CD4-positive, alpha-beta T cell treated with Interleukin-17A for 4 hours (primary cell): Measurements from ENCODE around the gene KCNQ2.

ENCODE experiments used
- DNase-seq: peaks from one replicate; pipeline ENCODE4 v3.0.0-alpha.2; 2020; ENCODE audit warnings: mixed read lengths

The KCNQ2 gene

DNA sequence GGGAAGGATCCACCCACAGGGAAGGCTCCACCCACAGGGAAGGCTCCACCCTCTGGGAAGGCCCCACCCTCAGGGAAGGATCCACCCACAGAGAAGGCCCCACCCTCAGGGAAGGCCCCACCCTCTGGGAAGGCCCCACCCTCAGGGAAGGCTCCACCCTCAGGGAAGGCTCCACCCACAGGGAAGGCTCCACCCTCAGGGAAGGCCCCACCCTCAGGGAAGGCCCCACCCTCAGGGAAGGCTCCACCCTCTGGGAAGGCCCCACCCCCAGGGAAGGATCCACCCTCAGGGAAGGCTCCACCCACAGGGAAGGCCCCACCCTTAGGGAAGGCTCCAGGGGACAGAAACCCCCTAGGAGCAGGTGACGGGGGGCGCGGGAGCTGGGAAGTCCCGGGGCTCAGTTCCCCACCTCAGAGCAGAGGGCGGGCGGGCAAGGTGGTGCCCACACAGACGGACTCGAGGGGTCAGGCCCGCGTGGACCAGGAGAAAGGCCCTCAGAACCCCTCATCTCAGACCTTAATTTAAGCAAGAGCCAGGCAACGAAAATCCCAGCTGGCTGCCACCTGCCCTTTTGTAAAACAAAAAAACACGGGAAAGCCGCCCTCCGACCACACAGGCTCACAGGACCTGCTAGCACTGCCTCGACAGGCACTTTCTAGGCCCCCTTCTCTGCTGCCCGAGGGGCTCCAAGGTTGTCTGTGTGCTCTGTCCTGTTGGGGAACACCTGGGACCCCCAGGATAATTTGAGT, 39.7 kb downstream of the KCNQ2 start:
- no peak for DNase-seq

DNA sequence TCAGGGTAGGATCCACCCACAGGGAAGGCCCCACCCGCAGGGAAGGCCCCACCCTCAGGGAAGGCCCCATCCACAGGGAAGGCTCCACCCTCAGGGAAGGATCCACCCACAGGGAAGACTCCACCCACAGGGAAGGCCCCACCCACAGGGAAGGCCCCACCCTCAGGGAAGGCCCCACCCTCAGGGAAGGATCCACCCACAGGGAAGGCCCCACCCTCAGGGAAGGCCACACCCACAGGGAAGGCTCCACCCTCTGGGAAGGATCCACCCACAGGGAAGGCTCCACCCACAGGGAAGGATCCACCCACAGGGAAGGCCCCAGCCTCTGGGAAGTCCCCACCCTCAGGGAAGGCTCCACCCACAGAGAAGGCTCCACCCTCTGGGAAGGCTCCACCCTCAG, 40.5 kb downstream of the KCNQ2 start:
- no peak for DNase-seq

DNA sequence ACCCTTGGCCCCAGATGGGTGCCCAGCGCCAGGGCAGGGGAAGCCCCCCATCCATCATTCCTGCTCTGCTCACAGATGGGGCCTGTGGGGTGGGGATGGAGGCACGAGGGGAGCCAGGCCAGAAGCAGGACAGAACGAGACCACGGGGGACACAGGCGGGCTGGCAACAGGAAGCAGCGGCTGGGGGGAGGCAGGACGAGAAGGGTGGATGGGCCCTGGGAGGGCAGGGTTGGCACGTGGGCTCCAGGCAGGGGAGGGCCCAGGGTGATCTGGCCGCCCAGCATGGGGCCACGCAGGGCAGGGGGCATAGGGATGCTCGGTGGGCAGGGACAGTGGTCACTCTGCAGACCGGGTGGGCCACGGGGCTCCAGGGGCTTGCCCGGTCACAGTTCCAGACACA, 41.6 kb downstream of the KCNQ2 start:
- DNase-seq, result no peak

DNA sequence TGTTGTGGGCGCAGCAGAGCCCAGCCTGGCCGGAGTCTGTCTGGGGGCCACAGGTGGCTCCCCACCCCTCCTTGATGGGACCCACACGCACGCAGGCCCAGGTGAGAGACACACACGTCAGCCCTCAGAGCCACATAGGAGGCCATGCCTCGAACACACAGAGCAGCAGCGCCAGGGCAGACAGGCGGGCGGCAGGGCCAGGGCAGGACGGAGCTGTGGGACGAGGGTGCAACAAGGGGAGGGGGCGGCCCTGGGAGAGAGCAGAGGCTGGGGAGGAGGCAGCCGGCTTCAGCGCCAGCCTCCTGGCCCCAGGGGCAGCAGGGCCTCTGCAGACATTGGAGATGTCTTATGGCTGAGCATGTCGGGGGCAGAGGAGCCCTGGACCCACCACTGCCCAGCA, 42.5 kb downstream of the KCNQ2 start:
- no peak for DNase-seq

DNA sequence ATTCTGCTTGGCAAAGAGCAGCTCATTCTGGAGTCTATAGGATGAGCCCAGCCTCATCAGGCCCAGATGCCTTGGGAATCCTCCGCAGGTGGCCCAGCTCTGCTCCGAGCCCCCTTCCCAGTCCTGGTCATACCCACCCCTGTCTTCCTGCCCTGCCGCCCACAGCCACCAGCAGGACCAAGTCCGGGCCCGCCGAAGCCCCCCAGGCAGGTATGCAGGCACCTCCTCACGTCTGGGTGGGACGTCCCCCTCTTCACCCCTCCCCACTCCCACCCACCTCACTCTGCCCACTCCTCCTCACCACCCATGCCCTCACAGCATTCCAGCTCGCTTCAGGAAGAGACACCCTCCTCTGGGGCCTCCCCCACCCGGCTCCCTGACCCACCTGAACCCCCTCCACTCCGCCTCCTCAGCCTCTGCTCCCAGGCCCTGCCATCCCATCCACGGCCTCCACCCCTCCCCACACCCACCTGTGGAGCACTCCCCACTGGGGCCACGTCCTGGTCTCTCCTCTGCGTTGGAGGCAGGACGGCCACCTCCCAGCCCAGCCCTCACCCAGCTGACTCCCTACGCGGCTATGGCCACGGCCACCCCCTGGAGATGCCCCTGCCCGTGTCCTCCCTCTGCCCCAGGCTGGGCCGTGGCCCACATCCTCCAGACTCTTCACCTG, 43.4 kb downstream of the KCNQ2 start:
- DNase-seq, result no peak

DNA sequence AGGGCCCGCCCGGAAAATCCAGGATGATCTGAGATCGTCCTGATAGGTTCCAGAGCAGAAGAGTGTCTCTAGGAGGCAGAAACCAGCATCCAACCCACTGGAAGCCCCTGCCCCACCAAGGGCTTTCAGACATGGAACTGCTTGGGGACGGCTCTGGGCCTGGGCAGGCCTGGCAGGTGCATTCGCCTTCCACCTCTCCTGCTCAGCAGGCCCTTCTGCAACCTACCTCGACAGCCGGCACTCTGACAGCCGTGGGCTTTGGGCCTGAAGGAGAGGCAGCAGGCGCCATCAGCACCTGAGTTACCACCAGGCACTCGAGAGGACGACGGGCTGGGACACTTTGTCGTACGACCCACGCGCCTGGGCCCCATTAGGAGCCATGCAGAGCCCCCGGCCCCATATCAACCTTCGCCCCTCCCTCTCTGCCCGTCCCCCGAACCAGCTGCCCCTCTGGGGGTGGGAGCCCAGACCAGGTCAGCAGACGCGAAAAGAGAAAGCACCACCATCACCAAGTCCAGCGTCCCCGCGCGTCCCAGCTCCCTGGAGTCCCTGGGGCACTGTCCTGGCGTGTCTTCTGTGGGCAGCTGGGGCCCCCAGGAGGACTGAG, 44.6 kb downstream of the KCNQ2 start:
- DNase-seq, result no peak

DNA sequence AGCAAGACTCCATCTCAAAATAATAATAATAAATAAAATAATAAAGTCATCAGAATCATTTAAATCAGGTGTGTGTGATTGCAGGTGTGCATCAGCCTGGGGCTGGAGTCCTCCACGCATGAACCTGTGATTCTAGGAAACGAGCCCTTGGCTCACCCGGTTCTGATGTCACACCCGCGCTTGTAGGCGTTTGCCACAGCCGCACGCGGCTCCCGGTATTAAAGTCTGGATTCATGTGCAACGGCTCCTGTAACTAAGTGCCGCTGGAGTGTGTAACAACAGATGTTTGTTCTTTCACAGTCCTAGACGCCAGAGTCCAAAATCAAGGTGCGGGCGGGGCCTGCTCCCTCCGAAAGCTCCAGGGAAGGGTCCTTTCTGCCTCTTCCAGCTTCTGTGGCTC, 45.2 kb downstream of the KCNQ2 start:
- no peak for DNase-seq

DNA sequence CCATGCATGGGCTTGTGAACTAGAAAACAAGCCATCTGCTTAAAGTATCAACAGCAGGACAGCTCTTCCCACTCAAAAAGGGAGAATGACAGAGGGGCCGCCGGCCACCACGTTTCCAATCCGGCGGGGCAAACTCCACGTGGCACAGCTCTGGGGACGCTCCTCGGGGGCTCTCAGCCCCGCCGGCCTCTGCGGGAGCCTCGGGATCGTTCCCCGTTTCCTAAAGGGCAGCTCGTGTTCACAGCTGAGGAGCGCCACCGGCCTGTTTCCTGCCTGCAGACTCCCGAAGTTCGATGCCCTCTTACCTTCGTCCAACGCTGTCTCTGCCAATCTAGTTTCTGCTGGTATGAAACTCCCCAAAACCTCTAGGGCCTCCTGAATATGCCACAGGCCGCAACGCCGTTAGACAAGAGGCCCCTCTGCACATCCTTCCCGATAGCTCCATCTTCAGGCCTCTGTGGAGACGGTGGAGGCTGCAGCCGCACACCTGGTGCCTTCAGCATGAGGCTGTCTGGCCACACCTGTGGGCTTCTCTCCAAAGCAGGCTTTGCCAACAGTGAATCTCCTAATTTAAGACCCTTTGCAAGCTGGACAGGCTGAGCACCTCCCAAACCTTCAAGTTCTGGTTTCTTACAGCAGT, 46.5 kb downstream of the KCNQ2 start:
- DNase-seq, result no peak

DNA sequence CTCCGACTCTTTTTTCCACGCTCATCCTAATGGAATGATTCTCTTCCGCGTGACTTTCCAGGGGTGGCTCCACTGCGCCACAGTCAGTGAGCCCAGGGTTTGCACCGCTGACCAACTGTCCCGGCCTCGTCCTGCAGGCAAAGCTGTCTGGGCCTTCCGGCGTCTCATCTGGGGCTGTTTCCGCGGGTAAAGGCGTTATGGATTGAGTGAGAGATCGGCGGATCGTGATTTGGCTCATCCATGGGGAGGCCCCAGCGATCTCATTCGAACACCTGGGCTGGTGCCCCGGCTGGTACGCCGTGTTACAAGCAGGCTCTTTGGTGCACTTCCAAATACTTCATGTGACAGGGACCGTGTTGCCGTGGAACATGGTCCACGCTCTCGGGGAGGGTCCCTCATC, 47.8 kb downstream of the KCNQ2 start:
- no peak for DNase-seq

DNA sequence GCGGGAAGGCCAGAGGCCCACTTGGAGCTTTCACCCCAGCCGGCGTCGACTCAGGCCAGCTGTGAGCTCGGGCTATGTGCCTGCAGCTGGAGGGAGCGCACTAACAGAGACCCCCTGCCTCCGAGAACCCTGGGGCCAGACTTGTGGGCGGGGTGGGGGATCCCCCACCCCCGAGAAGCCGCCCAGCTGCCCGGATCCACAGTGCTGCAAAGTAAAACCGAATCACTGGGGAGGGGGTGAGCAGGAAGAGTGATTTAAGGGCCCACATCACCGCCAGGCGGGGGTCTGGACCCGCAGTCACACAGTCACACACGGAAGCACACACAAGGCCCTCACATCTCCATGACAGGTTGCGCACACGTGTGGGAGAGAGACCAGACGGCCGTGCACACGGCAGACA, 48.7 kb downstream of the KCNQ2 start:
- no peak for DNase-seq

DNA sequence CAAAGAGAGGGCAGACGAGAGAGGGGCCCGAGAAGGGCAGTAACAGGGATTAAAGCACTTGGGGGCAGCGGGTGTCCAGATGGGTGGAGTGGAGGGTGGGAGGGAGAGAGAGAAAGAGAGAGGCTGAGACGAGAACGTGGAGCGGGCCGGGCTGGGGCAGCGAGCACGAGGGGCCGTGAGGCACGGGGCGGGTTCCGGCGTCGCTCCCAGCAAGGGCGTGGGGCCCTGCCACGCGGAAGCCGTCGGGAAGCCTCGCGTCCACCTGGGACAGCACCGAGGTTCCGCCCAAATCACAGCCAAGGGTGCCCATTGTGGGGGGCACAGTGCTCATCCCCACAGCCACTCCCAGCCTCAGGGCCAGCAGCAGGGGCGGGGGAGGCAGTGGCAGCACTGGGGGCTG, 49.8 kb downstream of the KCNQ2 start:
- no peak for DNase-seq

DNA sequence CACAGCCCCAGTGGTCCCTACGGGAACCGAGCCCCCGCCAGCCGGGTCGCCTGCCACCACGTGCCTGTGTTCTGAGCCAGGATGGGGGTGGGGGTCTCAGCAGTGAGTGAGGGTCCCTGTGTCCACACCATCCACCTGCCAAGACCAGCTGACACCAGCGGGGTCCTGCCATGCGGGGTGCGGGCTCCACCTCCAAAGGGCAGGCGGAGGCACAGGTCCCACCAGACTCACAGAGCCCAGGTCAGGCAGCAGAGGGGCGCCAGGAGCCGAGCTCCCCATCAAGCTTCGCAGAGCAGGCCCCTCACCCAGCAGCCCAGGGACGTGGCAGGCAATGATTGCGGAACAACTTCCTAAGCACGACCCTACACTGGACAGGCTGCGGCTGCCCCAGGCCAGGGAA, 50.5 kb downstream of the KCNQ2 start:
- no peak for DNase-seq

DNA sequence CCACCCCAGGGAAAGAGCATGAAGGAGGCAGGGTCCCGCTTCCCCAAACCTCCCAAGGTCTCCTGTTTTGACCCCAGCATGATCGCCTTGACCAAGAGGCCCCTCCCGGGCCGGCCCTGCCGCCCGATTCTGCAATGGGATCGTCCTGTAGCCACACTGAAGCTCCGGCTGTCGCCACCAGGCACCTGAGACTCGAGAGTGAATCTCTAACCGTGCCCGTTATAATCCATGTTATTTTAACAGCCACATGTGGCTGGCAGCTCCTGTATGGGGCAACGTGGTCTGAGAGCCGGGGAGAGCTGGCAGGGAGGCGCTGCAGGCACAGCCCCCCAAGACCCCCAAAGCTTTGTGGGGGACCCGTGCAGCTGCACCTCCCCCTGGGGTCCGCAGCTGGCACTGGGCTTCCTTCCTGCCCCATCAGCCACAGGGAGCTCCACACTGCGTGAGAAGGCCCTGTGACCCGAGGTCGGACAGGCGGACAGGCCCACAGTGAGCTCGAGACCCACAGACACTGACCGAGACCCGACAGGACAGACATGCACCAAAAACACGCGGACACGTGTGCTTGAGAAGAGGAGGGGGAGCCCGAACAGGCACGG, 51.3 kb downstream of the KCNQ2 start:
- DNase-seq, result no peak

DNA sequence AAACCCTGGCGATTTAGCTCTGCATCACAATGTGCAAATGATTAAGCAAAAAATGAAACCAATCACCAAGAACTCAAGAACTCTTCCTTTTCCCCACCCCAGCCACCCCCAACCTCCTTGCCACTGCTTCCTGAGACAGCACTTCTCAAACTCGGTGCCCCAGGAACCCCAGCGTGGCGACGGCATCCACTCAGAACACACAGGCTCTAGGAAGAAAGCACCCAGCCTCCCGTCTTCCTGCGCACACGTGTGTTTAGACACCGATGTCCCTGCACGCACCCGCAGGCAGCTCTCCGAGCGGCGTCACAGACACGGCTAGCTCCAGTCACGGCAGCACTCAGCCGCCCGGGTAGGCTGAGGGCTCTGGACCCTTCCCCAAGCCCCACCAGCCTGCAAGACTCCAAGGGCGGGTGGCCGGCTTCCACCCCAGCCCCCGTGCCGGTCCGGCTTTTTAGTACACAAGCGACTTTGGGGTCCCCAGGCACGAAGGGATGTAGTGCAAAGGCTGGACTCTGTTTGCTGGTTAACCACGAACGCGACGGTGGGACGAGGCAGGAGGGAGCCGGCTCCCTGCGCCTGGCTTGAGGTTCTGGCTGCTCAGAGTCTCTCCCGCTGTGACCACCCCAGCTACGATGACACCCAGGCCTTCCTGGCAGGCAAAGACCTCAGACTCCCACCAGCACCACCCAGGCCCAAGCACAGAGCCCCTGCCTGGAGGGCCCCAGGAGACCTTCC, 51.9 kb downstream of the KCNQ2 start:
- DNase-seq, result no peak

DNA sequence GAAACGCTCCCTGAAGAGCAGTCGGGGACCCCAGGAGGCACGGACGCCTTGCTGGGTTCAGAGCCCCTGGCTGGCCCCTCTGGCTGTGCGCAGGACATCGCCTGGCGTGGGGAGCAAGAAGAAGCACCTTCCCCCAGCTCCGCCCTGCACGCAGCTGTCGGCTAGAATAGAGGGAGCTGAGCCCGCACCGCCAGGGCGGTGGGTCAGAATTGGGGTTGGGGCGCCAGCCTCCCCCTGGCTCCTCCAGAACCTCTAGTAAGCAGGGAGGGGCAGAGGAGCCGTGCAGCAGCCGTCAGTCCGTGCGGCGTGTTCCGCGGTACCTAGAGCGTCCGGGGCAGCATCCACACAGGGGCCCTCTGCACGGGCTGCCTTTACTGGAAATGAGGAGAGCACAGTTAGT, 53.2 kb downstream of the KCNQ2 start:
- no peak for DNase-seq

DNA sequence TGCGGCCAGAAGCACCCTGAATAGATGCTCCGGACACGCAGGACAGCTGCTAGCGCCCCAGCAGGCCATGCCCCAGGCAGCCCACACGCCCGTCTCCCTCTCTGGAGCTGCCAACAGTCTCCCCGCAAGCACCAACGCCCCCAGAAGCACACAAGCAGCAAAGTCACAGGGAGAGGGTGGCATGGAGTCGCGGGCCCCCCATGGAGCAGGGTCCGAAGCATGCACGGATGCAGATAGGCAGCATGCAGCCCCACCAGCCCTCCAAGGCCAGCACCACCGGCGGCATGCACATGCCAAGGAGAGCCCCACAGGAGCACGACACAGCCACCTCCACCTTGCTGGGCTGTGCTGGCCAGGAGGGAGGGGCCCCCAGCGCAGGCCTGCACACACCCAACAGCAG, 53.8 kb downstream of the KCNQ2 start:
- no peak for DNase-seq

DNA sequence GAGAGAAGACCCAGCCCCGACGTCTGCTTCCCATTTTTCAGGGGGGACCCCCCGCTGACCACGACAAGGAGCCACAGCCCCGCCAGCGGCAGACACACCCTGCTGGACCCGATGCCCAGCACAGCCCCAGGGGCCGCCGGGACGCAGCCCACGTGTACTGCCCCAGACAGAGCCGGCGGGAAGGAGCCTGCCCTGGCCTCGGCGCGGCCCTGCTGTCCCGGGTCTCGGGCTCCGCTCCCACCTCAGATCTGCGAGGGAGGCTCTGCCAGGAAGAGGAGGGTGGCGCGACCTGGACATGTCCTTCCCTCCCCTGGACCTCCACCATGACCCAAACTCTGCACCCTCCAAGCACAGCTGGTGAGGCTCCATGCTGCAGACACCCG, 54.7 kb downstream of the KCNQ2 start:
- no peak for DNase-seq

DNA sequence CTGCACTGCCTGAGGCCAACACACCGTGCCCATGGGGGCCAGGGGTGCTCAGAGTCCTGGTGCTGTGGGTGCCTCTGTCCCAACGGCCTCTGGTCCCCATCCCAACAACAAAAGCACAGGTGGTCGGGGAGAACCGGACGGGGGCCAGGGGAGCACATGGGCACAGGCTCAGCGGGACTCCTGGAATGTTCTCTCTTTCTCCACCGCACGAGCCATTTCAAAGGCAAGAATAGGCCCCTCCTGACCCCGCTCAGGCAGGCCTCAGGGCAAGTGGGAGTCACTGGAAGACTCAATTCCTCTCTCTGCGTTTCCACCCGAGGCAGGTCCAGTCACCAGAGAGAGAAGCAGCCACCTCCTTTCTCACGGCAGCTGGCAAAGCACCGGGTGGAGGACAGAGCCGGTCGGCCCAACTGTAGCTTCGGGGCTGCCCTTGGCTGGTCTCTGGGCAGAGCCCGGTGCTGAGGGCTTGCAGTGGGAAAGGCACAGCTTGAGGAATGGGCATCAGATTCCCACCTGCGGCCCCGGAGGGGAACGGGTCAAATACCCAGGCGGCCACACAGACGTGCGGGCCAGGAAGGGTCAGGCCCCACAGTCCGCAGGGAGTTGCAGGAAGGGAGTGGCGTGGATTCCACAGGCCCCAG, 55.2 kb downstream of the KCNQ2 start:
- no peak for DNase-seq

DNA sequence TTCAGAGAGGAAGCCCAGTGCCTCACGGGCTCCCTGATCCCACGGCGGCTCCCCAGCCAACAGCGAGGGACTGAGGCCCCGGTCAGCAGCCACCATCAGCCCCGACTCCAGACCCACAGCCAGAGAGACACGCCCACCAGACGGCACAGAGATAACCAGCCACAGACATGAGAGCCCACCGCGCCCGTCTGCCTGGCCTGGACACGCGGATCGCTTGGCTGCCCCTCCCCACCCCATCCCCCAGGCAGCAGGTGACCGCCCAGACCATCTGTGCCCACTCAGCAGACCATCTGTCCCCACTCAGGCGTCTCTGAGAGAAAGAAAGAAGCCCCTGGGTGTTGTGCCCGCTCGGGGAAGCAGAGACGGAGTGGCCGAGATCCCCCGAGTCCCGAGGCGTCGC, 55.8 kb downstream of the KCNQ2 start:
- no peak for DNase-seq

DNA sequence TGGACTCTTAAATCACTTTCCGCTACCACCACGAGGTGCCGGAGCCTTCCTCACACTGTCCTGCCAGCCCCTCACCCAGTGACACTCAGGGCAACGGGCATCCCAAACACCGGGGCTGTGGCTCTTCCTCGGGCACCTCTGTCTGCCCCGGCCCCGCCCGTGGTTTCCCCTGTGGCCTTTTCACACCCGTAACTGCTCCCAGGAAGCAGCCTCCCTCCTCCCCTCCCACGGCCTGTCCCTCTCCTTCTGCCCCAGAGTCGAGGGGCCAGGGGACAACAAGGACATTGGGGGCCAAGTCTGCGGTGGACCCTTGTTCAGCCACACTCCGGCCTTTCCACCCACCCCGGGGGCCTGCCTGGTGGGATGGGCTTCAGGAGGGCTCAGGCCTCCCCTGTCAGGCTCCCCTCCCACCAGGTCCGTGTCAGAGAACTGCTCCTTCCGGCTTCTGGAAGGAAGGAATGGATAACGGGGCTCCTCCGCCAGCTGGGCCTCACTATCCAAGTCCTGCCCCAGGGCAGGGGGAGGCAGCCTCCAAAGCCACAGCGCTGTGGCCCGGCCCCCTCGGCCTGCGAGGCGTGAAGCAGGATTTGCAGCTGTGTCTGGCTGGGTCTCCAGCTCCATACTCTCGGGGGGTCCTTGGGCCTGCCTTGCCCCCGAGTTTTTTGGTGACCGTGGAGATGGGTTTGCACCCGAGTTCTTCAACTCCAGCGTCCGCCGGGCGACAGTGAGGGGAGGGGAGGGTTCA, 56.6 kb downstream of the KCNQ2 start:
- no peak for DNase-seq

DNA sequence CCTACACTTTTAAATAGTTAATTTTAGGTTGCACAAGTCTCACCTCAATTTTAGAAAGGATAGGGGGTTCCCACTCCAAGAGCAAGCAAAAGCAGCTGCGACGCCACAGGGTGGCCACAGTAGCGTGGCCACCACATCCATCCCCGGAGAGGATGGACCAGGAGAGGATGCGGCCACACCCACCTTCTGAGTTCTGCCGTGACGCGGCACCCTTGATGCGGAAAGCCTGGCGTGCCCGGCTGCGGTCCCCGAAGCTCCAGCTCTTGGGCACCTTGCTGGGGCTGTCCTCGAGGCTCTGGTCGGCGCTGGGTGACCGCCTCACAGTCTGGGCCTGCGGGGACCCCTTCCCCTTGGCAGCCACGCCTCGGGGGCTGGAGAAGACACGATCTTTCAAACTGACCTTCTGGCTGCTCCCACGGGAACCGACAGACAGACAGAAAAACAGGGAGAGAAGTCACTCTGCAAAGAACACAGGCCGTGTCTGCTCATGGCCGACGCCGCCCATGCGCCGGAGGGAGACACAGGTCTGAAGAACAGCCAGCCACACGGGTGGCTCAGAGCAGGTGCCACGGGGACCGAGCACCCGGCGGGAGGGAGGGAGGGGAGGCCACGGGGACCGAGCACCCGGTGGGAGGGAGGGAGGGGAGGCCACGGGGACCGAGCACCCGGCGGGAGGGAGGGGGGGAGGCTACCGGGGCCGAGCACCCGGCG, 57.6 kb downstream of the KCNQ2 start:
- no peak for DNase-seq
